GM12874 (cell line): ENCODE measurements around the gene SH3BP5.

Experiments used
- TF ChIP-seq, protein P1 (sequence below): IDR thresholded peaks from 2 replicates; pipeline ENCODE4 v1.5.1; 2011; ENCODE audit warnings: low read depth, mild to moderate bottlenecking, control low read depth, low read length, moderate library complexity; ENCODE audit not compliant: insufficient read depth

SH3BP5 gene

DNA sequence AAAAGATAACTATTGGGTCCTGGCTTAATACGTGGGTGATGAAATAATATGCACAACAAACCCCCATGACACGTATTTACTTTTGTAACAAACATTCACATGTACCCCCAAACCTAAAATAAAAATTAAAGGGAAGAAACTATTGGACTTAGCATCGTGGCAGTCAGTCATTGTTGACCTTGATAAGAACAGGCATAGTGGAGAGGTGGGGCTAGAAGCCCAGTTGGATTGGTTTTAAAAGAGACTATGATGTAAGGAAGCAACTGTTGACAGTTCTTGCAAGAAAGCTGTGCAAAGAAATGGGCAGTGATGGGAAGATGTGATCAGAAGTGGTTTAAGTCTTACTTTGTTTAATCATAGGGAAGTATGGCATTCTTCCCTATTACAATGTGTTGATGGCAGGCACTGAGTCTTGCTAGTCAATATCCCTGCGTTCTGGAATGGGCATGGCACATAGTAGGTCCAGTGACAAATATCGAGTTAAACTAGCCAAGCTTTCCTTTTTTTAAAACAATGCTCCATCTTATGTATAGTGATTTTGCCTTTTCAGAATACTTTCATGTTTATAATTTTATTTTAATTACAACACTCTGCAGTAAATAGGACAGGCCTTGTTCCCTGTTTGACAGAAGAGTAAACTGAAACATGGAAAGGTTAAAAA lies 88.4 kb downstream of the SH3BP5 start:
- TF ChIP-seq, protein P1, sequence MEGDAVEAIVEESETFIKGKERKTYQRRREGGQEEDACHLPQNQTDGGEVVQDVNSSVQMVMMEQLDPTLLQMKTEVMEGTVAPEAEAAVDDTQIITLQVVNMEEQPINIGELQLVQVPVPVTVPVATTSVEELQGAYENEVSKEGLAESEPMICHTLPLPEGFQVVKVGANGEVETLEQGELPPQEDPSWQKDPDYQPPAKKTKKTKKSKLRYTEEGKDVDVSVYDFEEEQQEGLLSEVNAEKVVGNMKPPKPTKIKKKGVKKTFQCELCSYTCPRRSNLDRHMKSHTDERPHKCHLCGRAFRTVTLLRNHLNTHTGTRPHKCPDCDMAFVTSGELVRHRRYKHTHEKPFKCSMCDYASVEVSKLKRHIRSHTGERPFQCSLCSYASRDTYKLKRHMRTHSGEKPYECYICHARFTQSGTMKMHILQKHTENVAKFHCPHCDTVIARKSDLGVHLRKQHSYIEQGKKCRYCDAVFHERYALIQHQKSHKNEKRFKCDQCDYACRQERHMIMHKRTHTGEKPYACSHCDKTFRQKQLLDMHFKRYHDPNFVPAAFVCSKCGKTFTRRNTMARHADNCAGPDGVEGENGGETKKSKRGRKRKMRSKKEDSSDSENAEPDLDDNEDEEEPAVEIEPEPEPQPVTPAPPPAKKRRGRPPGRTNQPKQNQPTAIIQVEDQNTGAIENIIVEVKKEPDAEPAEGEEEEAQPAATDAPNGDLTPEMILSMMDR = no peak

DNA sequence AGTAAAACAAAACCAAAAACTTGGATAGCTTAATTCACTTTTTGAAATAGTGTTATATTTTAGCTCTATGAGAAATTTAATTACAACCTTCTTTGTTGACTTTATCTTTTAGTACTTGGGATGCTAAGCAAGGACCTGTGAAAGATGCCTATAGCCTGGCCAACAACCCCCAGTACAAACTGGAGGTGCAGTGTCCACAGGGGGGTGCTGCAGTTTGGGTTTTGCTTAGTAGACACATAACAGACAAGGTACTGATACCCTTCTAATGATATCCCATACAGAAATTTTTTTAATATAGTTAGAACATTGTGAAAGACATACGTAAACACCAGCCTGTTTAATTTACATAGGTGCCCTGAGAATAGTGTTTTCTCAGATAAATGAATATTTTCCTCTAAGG lies 91.0 kb downstream of the SH3BP5 start:
- TF ChIP-seq, protein P1 = peak; percentile 50; the same call in 1 of the 2 replicates

DNA sequence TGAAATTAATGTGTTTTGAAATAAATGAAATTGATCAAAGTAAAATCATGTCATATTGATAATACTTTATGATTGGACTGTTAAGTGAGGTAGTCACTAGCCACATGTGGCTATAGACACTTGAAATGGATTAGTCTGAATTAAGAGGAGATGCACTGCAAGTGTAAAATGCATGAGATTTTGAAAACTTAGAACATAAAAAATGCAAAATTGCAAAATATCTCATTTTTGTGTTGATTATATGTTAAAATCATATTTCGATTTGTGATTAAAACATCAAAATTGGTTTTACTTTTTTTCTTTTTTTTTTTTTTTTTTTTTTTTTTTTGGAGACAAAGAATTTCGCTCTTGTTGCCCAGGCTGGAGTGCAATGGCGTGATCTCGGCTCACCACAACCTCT lies 103.1 kb downstream of the SH3BP5 start:
- TF ChIP-seq, protein P1 = no peak

DNA sequence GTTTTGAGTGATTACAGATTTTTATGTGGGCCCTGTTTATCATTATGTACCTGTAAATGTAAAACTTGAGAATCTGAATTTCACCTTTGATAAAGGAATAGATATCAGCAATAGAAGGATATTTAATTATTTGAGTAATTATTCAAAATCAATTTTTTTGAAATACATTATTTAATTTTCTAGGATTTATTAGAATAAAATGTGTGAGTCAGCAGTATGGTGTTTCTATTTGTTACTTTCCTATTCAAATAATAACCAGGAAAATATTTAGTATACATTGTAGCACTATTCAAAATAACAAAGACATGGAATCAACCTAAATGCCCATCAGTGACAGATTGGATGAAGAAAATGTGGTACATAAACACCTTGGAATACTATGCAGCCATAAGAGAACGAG lies 104.2 kb downstream of the SH3BP5 start:
- TF ChIP-seq, protein P1 = no peak

DNA sequence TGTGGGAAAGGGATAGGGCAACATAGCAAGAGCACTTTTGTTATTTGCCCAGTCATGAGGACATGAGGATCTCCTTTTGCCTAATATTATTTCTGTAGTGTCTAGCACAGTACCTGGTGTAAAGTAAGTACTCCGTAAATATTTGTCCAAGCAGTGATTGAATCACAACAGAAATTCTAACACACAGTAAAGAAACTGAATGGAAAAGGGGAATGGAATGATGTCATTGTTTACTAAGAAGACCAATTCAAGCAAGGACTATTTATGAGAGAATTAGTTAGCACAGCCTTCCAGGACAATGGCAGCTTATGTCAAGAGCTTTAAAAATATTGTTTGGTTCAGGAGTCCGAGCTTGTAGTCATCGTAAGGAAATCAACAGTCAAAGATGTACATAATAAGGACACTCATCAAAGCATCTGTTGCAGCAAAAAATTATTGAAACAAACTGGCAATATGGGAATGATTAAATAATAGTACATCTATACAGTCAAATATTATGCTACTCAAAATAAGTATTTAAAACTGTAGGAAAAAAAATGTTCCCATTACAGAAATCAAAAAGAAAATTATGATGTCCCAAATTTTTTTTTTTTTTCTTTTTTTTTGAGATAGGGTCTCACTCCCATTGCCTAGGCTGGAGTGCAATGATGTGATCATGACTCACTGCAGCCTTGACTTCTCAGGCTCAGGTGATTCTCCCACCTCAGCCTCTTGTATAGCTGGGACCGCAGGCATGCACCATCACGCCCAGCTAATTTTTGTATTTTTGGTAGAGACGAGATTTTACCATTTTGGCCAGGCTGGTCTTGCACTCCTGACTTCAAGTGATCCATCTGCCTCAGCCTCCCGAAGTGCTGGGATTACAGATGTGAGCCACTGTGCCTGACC lies 108.5 kb downstream of the SH3BP5 start:
- TF ChIP-seq, protein P1 = no peak

DNA sequence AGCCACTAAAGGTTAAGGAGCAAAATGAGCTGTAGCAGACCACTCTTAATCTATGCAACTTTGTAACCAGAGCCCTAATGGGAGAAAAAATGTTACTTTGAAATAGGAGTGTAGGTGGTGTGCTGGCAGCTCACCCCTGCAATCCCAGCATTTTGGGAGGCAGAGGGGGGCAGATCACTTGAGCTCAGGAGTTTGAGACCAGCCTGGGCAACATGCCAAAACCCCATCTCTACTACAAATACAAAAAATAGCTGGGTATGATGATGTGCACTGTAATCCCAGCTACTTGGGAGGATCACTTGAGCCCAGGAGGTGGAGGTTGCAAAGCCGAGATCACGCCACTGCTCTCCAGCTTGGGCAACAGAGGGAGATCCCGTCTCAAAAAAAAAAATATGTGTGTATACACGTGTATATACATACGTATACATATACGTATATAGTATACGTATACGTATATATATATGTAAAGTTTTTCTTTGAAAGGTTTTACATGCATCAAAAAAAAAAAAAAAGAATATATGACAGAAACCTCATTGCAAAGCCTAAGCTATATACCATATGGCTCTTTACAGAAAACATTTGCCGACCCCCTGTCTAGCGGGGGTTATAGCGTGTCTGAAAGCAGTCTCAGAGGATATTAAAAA lies 110.7 kb downstream of the SH3BP5 start:
- TF ChIP-seq, protein P1 = no peak

DNA sequence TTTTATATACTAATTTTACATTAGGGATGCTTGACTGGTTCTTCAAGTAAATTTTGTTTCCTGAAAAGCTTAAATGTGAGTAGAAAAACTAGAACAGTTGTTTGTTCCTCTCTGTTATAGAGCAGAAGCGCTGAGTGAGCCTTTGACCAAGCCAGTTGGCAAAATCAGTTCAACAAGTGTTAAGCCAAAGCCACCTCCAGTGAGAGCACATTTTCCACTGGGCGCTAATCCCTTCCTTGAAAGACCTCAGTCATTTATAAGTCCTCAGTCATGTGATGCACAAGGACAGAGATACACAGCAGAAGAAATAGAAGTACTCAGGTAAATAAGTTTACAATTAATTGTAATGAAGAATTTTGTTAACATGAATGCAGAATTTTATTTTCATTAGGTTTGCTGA lies 111.7 kb downstream of the SH3BP5 start:
- TF ChIP-seq, protein P1 = no peak
